Lung (tissue), 12 donors: ENCODE results near the gene ETV6. TPM values are rescaled to one million over a fixed set of nuclear protein-coding genes. Genes with fewer than 3 reads are reported as not detected.
A peak's percentile ranks its signal among the peaks of the same experiment; 100 is the strongest.

Experiments used
- ATAC-seq: fragments of 200-7000 bp; cut with Tn5 transposase; one replicate; pipeline ENCODE4 v1.9.1; 2020; ENCODE audit warnings: moderate number of reproducible peaks; ENCODE audit not compliant: insufficient read depth, low FRiP score
- DNase-seq, 3 donors: peaks; one replicate each; pipeline ENCODE4 v3.0.0-alpha.2; 2013 to 2017
- H3K27ac ChIP-seq, 2 donors: one replicate each; pipeline ENCODE4 v1.5.1; 2013; ENCODE audit warnings: mild to moderate bottlenecking in 2 of 2, moderate library complexity in 2 of 2, control low read depth in 1 of 2, inconsistent platforms in 1 of 2, low read depth in 1 of 2, low read length in 1 of 2
- H3K27me3 ChIP-seq, 3 donors: one replicate each; pipeline ENCODE4 v1.5.1; 2013; ENCODE audit warnings: low read length in 2 of 3; ENCODE audit not compliant: control insufficient read depth in 3 of 3, insufficient read depth in 3 of 3
- H3K36me3 ChIP-seq, 4 donors: one replicate each; pipeline ENCODE4 v1.5.1; 2013; ENCODE audit warnings: low read length in 4 of 4, mild to moderate bottlenecking in 1 of 4, moderate library complexity in 1 of 4; ENCODE audit not compliant: control insufficient read depth in 4 of 4, insufficient read depth in 4 of 4
- H3K4me1 ChIP-seq, 5 donors: one replicate each; pipeline ENCODE4 v1.5.1; 2013; ENCODE audit warnings: low read length in 5 of 5, mild to moderate bottlenecking in 2 of 5, moderate library complexity in 1 of 5; ENCODE audit not compliant: control insufficient read depth in 5 of 5, insufficient read depth in 5 of 5
- H3K4me3 ChIP-seq: one replicate; pipeline ENCODE4 v1.5.1; 2013; ENCODE audit warnings: mild to moderate bottlenecking, control low read depth, moderate library complexity
- H3K9ac ChIP-seq, 2 donors: one replicate each; pipeline ENCODE4 v1.5.1; 2013; ENCODE audit warnings: low read length in 2 of 2, control low read depth in 1 of 2; ENCODE audit not compliant: insufficient read depth in 1 of 2
- H3K9me3 ChIP-seq, 4 donors: one replicate each; pipeline ENCODE4 v1.5.1; 2013; ENCODE audit warnings: low read length in 3 of 4, mild to moderate bottlenecking in 1 of 4, moderate library complexity in 1 of 4; ENCODE audit not compliant: control insufficient read depth in 4 of 4, insufficient read depth in 3 of 4
- CTCF ChIP-seq: IDR thresholded peaks from 2 replicates; pipeline ENCODE4 v1.5.1; 2012; ENCODE audit warnings: mild to moderate bottlenecking; ENCODE audit errors: control extremely low read depth, extremely low read depth
- WGBS, 2 donors: extraction: QIAGEN DNeasy Blood & Tissue Kit; methylation state at CpG; one replicate each; pipeline ENCODE4 v1.1.7; 2013; 5-methylcytosine and 5-hydroxymethylcytosine counted together
- polyA plus RNA-seq, 2 donors: library from polyadenylated mRNA; stranded (reverse); fragments of 200-250 nt; gene quantifications; one replicate each; pipeline ENCODE4 v1.2.1, GENCODE V29; 2013
- total RNA-seq, 2 donors: library from RNA; depleted of rRNA in 1 of 2; stranded (reverse); fragments of >200 nt in 1 of 2; gene quantifications; one replicate each; pipeline ENCODE4 v1.2.1, GENCODE V29; 2014 to 2021
- donor health status: control.
- donor health status: control.
- donor health status: Bipolar disorder and iron deficiency.
- donor health status: healthy.
- donor health status: DM: yes; HTN: yes; CAD: no.

ETV6 gene
- total and polyA plus RNA-seq, 4 donors, result 8.6 to 45.7 (median 13.6) TPM

- Histone ChIP-seq H3K27me3 (no peaks in the 10 kb centered on the region), H3K4me3 (no peak overlapping the region), H3K4me1 (peaks cover 4 to 47% (median 25%) of the 10 kb centered on the region in 5 donors), H3K9me3 (no peaks in the 10 kb centered on the region), H3K36me3 (no peaks in the 10 kb centered on the region), H3K27ac (no peak overlapping the region), H3K9ac (peak overlapping the region in 1 of 2 donors; percentile 51)
- DNase-seq (peak in 2 of 3 donors; percentile 79 to 84), ATAC-seq (no peak)
- TF ChIP-seq CTCF, result no peak
- WGBS, 2 donors, result 56 to 66% methylated on average over 10 of the region's 10 CpGs
Observed at GRCh38 chr12:11706509-11707379, 57.3 kb downstream of the ETV6 start.

- Histone ChIP-seq H3K36me3 (peaks cover 0 to 4% (median 0%) of the 10 kb centered on the region in 4 donors), H3K9ac (peak overlapping the region in 1 of 2 donors; percentile 51), H3K4me1 (peaks cover 4 to 47% (median 24%) of the 10 kb centered on the region in 5 donors), H3K27me3 (no peaks in the 10 kb centered on the region), H3K4me3 (no peak overlapping the region), H3K9me3 (no peaks in the 10 kb centered on the region), H3K27ac (no peak overlapping the region)
- WGBS, 2 donors, result 45 to 55% methylated on average over 7 of the region's 7 CpGs
- no peak for TF ChIP-seq CTCF
- no peak for ATAC-seq
- DNase-seq, result peak in 1 of 3 donors; percentile 42
Observed at GRCh38 chr12:11707535-11707934, 58.1 kb downstream of the ETV6 start.

GRCh38 chr12:11709513-11709912, 60.0 kb downstream of the ETV6 start:
- Histone ChIP-seq H3K27ac (no peak overlapping the region), H3K4me3 (no peak overlapping the region), H3K9me3 (no peaks in the 10 kb centered on the region), H3K36me3 (peaks cover 0 to 6% (median 0%) of the 10 kb centered on the region in 4 donors), H3K4me1 (peaks cover 4 to 47% (median 24%) of the 10 kb centered on the region in 5 donors), H3K27me3 (no peaks in the 10 kb centered on the region), H3K9ac (no peak overlapping the region)
- ATAC-seq (no peak), DNase-seq (no peak)
- 89 to 95% methylated on average over 4 of the region's 4 CpGs for WGBS, 2 donors
- no peak for TF ChIP-seq CTCF
